Right hindlimb (tissue), 1 donor: ENCODE measurements around the gene CEP104.

ENCODE experiments used
- DNase-seq: peaks from one replicate; pipeline ENCODE4 v3.0.0-alpha.2; 2018

The CEP104 gene

DNA sequence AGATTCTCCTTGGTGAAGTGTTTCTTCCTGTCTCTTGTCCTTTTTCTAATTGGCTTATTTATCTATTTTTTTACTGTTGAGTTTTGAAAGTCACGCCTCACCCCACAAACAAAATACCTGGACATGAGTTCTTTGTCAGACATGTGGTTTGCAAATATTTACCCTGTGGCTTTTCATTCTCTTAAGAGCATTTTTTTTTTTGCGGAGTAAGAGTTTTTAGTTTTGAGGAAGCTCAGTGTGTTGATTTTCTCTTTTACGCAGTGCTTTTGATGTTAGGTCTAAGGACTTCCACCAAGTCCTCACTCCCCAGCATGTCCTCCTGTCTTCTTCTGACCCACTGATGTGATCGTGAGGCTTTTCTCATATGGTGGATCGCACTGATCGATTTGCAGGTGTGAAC lies 7.9 kb upstream of the CEP104 start:
- no peak for DNase-seq

DNA sequence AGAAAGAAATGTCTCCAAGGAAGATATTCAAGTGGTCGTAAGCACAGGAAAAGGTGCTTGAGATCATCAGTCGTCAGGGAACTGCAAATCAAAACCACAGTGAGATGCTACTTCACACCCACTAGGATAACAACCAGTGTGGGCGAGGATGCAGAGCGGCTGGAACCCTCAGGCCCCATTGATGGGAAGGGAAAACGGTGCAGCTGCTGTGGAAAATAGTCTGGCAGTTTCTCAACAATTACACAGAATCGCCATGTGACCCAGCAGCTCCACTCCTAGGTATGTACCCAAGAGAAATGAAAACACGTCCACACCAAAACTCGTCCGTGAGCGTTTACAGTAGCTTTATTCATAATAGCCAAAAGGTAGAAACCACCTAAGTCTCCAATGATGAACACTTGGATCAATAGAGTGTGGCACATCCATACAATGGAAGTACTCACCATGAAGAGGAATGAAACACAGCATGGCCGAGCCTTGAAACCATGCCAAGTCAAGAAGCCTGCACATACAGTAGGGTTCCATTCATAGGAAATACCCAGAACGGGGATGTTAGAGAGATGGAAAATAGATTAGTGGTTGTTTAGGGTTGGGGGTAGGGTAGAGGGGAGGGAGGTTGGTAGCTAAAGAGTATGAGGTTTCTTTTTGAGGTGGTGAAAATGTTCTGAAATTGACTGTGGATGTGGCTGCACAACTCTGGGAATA lies 6.4 kb upstream of the CEP104 start:
- DNase-seq: peak; percentile 62

DNA sequence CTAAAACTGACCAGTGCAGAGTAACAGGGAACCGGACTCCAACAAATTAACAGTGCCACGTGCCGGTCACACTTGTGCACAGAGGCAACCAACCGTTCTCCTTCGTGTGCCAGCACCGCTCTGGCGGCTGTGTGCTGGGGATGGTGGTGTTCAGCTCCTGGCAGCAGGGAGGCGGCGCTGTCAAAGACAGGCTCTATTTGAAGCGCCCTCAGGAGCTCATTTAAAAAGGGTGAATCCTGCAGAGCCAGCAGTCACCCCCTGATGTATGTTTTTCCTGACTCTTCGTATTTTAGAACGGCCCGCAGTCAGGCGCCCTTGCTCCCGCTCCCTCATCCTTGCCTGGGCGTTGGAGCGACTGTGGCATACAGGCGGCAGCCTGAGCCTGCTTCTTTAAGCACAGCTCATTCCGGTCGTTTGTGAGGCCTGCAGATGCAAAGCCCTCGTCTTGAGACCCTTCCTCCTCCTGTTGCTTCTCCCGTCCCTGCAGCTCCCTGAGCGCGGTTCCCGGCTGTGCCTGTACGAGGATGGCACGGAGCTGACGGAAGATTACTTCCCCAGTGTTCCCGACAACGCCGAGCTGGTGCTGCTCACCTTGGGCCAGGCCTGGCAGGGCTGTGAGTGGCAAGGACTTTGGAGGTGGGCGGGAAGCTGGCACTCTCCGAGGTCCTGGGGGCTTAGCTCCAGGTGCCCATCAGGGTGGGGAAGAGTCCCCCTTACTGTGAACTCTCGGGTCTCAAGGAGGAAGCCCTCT lies 1.4 kb upstream of the CEP104 start:
- DNase-seq: peak; percentile 41

DNA sequence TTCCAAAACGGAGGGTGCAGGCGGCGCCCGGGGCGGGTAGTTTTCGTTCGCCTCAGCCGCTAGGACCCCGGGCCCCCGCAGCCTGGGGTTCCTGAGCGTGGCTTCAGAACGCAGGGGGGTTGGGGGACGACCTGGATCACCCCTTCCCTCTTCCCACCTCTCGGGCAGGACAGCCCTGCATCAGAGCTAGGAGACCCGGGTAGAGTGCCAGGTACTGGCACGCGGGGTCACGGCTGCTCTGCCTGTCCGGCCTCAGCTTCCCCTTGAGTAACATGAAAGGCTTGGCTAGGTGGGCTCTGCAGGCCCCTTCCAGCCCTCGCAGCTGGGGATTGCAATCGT lies 749 bp upstream of the CEP104 start:
- DNase-seq: no peak

DNA sequence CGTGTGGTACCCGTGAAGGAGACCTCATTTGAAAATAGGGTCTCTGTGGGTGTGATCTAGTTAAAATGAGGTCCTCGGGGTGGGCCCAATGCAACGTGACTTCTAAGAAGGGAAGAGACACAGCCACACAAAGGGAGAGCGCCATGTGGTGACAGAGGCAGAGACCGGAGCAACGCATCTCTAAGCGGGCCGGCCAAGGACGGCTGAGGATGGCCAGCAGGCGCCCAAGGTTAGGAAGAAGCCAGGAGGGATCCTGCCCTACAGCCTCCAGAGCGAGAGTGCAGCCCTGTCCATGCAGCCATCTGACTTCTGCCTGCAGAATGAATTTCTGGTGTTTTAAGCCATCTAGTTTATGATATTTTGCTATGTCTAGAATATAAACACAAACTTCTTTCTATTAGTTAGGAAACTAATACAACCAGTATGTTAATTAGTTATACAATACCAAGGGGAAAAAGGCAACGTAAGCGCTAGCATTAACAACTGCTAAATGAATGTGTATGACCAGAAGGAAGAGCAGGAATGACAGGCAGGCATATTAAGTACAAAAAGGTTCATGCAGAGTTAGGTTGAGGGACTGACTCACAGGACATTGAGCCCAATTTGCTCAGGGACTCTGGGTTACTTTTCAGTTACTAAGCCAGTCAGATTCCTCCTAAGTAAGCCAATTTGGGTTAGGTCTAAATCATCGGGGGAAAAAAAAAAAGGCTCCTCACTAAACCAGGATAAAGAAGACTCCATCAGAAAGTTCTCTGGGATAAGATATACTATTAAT lies 4.1 kb downstream of the CEP104 start:
- DNase-seq: no peak

DNA sequence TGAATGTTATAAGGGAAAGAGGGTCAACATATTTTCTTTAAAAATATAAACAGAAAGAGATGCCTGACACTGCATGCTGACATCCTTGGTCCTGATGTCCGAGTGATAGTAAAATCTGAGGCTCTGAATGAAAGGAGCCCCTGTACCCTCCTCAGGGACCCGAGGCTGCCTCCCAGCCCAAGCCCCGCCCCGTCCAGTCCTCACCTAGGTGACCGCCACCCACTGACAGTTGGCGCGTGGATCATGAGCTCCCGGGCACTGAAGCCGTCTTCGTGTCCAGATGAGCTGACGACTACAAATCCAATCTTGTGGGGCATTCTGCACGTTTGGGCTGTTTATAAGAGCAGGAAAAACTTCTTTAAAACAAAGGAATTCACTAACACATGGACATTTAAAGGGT lies 4.9 kb downstream of the CEP104 start:
- DNase-seq: no peak

DNA sequence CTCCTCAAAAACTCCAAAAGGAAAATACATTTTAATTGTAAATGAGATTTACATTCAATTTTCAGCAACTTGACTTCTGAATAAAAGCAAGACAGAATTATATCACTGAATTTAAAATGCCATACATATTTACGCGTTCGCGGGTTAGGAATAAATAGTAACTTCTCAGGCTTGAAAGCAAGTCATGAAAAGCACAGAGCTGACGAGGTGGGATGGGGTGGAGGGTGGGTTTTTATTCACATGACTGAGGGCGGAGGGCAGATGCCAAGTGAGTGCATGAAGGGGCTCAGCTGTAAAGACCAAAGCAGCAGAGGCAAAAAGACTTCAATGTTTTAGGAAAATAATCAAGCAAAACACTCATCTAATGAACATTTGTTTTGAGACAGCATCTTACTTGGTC lies 5.7 kb downstream of the CEP104 start:
- no peak for DNase-seq

DNA sequence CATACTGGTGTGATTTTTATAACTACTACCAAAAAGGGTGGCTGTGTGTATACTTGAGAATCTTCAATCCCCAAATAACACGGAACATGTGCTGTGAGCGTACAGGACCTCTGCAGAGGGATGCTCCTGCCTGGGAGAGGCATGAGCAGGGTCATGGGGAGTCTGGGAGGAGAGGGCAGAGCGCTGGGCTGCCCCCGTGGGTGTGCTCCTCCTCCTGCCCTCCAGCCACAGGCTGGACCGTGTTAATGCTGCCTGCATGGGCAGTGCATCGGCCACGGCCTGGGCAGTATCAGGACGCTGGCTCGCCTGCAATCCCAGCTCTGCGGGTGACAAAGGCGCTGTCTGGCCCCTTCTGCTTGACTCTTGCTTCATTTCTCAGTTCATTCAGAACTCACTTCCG lies 6.2 kb downstream of the CEP104 start:
- no peak for DNase-seq

DNA sequence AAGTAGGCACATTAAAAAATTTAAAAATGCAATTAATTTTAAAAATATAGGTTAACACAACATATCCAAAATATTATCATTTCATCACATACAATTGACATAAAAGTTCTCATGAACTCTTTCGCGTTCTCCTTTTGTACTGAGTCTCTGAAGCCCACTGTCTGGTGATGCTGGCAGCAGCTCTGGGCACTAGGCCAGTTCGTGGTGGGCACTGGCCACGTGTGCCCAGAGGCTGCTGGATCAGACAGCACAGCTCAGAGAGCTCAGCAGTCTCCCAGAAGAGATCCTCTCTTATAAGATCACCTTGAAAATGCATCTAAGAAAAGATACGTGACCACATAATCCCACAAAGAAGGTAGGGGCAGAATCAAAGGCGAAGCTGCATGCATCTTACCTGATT lies 9.9 kb downstream of the CEP104 start:
- DNase-seq: no peak

DNA sequence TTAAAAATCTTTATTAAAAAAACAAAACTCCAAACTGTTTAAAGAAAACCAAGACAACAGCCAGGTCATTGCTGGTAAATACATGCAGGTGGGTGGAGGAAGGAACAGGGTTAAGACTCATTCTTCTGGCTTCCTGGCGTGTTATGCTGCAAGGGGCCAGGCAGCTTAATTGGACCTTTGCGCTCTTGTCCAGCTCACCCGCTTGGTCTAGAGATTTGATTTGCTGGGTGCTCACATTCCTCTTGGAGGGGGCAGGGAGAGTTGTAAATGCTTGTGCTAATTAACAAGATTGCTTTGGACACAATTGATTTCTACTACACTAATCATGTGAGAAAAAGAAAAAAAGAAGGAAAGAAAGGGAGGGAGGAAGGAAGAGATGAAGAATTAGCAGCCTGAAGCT lies 10.5 kb downstream of the CEP104 start:
- no peak for DNase-seq

DNA sequence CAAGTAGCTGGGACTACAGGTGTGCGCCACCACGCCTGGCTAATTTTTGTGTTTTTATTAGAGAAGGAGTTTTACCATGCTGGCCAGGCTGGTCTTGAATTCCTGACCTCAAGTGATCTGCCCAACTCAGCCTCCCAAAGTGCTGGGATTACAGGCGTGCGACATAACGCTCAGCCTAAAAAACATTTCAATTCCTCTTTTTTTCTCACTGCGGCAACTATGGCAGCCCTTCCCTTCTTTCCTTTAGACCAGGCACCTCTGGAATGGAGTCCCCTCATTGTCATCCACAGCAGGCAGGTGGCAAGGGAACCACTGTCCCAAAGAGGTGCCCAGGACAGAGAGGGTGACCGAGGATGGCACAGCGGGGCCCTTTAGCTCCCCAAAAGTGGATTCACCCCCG lies 14.1 kb downstream of the CEP104 start:
- no peak for DNase-seq

DNA sequence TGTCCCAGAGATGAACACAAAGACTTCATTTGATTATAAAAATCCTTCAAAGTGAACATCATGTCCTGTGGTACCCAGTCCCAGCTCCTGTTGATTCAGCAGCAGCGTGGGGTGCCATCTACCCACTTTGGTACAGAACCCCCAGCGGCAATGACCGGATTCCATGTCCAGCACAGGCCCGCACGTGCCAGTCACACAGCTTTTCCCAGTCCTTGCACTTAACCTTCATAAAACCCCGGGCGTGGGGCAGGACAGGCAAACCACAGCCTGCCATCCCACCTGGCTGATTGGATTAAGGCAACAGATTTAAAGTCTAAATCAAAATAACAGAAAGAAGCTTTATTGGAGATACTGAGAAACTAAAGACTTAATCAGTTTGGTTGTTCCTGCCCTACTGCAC lies 15.5 kb downstream of the CEP104 start:
- DNase-seq: no peak

DNA sequence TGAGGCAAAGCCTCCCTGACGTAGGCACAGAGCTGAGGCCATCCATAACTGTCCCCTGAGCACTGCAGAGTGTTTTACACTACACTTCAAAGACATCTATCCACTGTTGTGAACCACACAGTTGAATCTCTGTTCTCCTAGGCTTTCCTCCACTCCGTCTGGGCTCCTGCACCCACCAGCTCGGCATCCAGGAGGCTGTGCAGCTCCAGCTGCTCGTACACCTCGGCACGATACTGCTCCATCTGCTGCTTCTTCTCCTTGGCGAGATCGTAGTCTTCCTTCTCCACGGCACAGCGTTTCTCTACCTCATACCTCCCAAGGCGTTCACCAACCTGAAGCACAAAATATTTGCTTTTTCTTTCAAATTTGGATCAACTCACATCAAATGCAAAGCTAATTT lies 18.2 kb downstream of the CEP104 start:
- no peak for DNase-seq

DNA sequence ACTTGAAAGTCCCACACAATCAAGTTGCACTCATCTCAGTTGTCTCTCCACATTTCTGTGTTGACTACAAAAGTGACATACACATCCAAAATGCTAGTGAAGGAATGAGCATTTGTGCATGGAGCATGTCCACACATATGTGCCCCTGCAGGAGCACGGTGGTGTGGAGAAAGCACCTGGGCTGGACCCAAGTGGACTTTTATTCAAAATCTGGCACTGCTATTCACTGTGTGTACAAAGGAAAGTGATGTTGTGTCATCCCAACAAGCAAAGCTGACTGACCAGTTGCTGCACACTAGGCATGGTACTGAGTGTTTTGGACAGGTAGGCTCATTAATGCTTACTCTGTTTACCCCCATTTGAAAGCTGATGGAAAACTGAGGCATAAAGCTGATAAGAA lies 19.3 kb downstream of the CEP104 start:
- DNase-seq: no peak

DNA sequence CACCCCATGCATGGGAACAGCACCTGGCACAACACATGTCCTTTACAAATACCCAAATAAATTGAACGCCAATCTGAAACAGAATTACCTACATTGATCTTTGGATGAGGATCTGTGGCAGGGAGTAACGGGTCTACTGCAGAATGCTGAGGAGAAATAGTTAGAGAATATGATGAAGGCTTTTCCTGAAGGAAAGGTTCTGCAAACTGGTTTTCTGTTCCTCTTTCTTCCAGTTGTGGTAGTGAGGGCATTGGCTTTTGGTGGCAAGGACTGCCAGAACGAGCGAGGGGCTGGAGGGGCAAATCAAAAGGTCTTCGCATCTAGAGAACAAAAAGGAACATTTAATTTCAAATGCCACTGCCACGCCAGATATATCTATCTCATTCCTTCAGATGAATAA lies 19.8 kb downstream of the CEP104 start:
- no peak for DNase-seq

DNA sequence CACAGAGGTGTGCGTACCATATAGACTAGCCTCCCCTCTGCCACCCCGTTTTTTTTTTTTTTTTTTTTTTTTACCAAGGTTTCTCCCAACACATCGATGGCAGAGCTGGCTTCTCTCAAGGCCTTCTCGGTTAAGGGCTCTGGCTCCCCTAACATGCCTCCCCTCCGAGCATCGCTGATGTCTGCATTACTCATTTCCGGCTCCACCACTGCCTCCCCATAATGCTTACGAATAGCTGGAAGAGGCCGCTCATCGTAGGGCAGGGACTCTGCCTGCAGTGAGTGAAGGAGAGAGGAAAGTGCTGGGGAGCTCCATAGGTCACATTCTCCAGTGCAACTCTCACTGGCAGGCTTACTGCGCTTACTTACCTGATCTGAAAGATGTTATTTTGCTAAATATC lies 20.6 kb downstream of the CEP104 start:
- DNase-seq: no peak

DNA sequence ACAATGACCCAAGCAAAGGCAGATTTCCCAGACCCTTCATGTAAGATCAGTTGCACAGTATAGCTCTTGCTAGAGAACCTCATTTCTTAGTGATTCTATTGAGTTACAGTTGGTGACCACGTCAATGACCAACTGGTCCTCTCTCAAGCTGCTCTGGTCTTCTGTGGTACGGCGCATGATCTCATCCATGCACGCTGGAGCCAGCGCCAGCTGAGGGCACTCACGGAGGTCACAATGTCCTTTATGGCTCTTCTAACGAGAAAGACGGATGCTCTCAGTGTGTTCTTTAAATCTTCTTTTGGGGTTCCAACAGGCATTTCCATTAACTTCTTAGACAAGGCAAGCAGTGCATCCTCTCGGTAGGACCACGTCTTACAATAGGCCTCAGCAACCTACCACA lies 22.3 kb downstream of the CEP104 start:
- no peak for DNase-seq

DNA sequence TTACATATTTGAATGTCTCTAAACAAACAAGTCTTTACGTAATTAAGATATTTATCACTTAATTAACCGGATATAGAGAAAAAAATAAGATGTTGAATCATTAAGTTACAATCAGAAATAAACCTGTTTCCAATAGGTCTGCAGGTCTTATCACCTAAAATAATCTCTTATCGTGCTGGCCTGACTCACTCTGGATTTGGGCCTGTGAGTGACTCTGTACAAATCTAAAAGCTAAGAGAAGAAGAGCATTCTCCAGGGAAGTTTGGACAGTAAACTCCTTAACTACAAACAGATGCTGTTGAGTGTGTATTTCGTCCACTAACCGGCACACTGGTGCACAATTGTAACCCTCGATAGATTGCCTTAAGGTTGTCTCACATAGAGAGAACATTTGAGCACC lies 25.3 kb downstream of the CEP104 start:
- DNase-seq: no peak

DNA sequence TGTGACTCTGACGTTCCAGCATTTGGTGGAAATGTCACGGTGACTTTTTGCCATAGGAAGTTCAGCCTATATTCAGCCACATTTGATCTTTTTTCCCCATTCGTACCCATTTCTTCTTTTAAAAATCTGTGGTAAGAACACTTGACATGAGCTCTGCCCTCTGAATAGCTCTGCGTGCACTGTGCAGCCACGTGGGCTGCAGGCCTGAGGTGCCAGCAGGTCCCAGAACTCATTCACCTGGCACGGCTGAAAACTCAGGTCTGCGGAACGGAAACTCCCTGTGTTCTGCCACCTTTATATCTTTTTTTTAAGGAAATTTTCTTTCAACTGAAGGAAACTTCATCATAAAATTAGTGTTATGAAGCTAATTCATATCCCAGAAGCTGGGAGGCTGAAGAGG lies 28.6 kb downstream of the CEP104 start:
- no peak for DNase-seq

DNA sequence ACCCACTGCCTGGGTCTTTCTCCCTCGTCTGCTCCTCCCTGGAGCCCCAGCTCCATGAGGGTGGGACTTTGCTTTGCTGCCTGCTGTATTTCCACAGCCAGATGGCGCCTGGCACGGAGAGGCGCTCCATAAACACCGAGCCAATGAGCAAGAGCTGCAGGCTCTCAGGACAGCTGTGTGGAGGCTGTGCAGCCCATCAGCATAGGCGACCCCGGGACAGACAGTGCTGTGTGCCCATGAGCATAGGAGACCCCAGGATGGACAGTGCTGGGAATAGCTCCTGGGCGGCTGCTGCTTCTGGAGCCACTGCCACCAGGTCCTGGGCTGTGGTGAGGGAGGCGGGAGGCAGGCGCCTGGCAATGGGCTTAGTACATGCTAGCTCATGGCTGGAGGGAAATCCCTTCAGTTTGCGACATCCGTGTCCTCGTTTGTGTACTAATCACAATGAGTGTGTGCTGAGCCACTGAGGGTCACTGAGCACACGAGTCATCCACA lies 29.2 kb downstream of the CEP104 start:
- DNase-seq: peak; percentile 27

DNA sequence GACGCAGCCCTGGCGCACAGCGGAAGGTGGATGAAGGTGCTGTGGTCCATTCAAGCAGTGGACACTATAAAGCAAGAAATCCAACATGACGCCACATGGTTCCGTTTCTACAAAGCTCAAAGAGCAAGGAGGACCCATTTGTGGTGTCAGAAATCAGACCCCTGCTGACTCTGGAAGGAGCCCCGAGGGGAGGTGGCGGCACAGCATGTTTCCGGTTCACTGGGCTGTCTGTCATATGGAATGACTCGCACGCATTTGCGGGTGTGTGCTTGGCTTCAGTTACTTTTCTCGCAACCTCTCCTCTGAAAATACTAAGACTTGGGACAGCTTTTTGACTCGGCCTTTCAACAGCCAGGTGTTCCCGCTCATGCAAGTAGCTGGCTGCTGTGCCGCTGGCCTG lies 31.7 kb downstream of the CEP104 start:
- DNase-seq: no peak

DNA sequence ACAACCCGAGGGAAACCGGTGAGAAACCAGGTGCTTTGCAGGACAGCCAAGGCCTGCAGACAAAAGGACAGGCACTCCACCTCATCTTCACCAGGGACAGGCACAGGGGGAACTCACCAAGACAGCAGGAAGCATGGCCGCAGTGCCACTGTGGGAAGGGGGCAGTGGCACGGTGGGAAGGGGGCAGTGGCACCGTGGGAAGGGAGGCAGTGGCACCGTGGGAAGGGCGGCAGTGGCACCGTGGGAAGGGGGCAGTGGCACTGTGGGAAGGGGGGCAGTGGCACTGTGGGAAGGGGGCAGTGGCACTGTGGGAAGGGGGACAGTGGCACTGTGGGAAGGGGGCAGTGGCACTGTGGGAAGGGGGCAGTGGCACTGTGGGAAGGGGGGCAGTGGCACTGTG lies 32.4 kb downstream of the CEP104 start:
- no peak for DNase-seq

DNA sequence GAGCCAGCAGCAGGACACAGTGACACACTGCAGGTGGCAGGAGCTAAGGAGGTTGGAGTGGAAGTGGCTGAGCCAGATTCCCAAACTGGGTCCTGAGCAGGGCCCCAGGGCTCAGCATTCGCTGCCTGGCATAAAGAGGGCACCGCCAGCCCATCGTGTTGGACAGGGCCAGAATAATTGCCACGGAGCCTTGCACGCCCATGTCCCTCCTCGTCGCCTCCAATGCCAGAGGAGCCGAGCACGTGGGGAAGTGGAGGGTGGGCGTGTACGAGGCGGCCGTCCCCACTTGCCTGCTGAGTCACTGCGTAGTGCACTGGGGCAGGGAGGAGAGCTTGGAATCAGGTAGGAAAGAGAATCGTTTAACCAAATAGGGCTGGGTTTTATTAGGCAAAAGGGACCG lies 34.6 kb downstream of the CEP104 start:
- no peak for DNase-seq

DNA sequence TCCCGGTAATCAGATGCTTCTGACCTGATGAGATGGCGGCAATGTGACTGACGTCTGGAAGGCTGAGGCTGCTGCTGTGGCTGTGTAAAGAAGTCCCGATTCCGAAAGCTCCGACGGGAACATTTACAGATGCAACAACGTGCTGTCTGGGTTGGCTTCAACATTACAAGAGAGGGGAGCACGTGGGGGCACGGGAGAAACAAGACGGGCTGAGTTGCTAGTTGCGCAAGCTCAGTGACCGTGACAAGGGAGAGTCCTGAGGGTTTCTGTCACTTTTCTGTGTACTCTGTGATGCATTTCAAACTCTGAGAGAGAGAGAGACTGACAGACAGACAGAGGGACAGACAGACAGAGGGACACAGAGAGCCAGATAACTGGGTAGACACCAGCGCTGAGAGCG lies 35.1 kb downstream of the CEP104 start:
- no peak for DNase-seq
